H9 (cell line): Measurements from ENCODE around the gene LEFTY2. TPM values are rescaled to one million over a fixed set of nuclear protein-coding genes. Genes with fewer than 3 reads are reported as not detected.

Experiments used
- DNase-seq: peaks from one replicate; pipeline ENCODE4 v3.0.0-alpha.2; 2017
- H2AFZ ChIP-seq: one replicate; pipeline ENCODE4 v1.6.1; 2013; ENCODE audit warnings: mild to moderate bottlenecking, low read length, control low read depth, moderate library complexity
- H2AK5ac ChIP-seq: 2 replicates; pipeline ENCODE4 v1.6.1; 2013; ENCODE audit warnings: low read length, control low read depth, mixed read lengths; ENCODE audit not compliant: insufficient read length
- H2BK120ac ChIP-seq: one replicate; pipeline ENCODE4 v1.6.1; 2013; ENCODE audit warnings: low read depth, mild to moderate bottlenecking, low read length, control low read depth, inconsistent platforms; ENCODE audit not compliant: poor library complexity, severe bottlenecking
- H2BK12ac ChIP-seq: 2 replicates; pipeline ENCODE4 v1.6.1; 2013; ENCODE audit warnings: low read length, control low read depth, mixed read lengths, low read depth; ENCODE audit not compliant: insufficient read length
- H2BK15ac ChIP-seq: 2 replicates; pipeline ENCODE4 v1.6.1; 2013; ENCODE audit warnings: low read depth, low read length, control low read depth
- H2BK20ac ChIP-seq: one replicate; pipeline ENCODE4 v1.6.1; 2013; ENCODE audit warnings: low read depth, mild to moderate bottlenecking, low read length, control low read depth, inconsistent platforms; ENCODE audit not compliant: poor library complexity, severe bottlenecking
- H2BK5ac ChIP-seq: 2 replicates; pipeline ENCODE4 v1.6.1; 2013; ENCODE audit warnings: low read length, control low read depth, mixed read lengths; ENCODE audit not compliant: insufficient read length
- H3K14ac ChIP-seq: 2 replicates; pipeline ENCODE4 v1.6.1; 2013; ENCODE audit warnings: low read length, control low read depth; ENCODE audit not compliant: insufficient read depth
- H3K18ac ChIP-seq: 2 replicates; pipeline ENCODE4 v1.6.1; 2013; ENCODE audit warnings: low read depth, mild to moderate bottlenecking, mixed read lengths, low read length, control low read depth; ENCODE audit not compliant: insufficient read length
- H3K23ac ChIP-seq: 2 replicates; pipeline ENCODE4 v1.6.1; 2013; ENCODE audit warnings: low read length, control low read depth, mixed read lengths, low read depth; ENCODE audit not compliant: insufficient read length
- H3K23me2 ChIP-seq: 2 replicates; pipeline ENCODE4 v1.6.1; 2013; ENCODE audit warnings: low read depth, mild to moderate bottlenecking, mixed read lengths, low read length, control low read depth; ENCODE audit not compliant: insufficient read length, poor library complexity, severe bottlenecking
- H3K27ac ChIP-seq: 2 replicates; pipeline ENCODE4 v1.5.1; 2013; ENCODE audit warnings: low read length, control low read depth, mixed read lengths, low read depth; ENCODE audit not compliant: insufficient read length
- H3K27me3 ChIP-seq: 2 replicates; pipeline ENCODE4 v1.6.1; 2013; ENCODE audit warnings: low read length, control low read depth, inconsistent platforms; ENCODE audit not compliant: insufficient read depth
- H3K4ac ChIP-seq: 2 replicates; pipeline ENCODE4 v1.6.1; 2013; ENCODE audit warnings: low read depth, mild to moderate bottlenecking, control low read depth, inconsistent platforms, low read length, moderate library complexity
- H3K4me1 ChIP-seq: 2 replicates; pipeline ENCODE4 v1.6.1; 2013; ENCODE audit warnings: low read length, control low read depth, inconsistent platforms; ENCODE audit not compliant: insufficient read depth
- H3K4me2 ChIP-seq: 2 replicates; pipeline ENCODE4 v1.6.1; 2013; ENCODE audit warnings: low read length, control low read depth, mixed read lengths; ENCODE audit not compliant: insufficient read length, insufficient read depth
- H3K56ac ChIP-seq: 2 replicates; pipeline ENCODE4 v1.6.1; 2013; ENCODE audit warnings: low read depth, mild to moderate bottlenecking, mixed read lengths, low read length, control low read depth; ENCODE audit not compliant: insufficient read length
- H3K79me1 ChIP-seq: 2 replicates; pipeline ENCODE4 v1.6.1; 2013; ENCODE audit warnings: low read depth, mild to moderate bottlenecking, moderate library complexity, low read length, control low read depth, inconsistent platforms; ENCODE audit not compliant: insufficient read depth, poor library complexity, severe bottlenecking
- H3K79me2 ChIP-seq: 2 replicates; pipeline ENCODE4 v1.6.1; 2013; ENCODE audit warnings: low read length, control low read depth, inconsistent platforms; ENCODE audit not compliant: insufficient read depth
- H3K9ac ChIP-seq: 2 replicates; pipeline ENCODE4 v1.6.1; 2013; ENCODE audit warnings: low read length, control low read depth, mixed read lengths; ENCODE audit not compliant: insufficient read length; ENCODE audit errors: extremely low read depth
- H3K9me3 ChIP-seq: one replicate; pipeline ENCODE4 v1.6.1; 2013; ENCODE audit warnings: low read depth, low read length, inconsistent platforms; ENCODE audit not compliant: control insufficient read depth
- H3T11ph ChIP-seq: one replicate; pipeline ENCODE4 v1.6.1; 2013; ENCODE audit warnings: mild to moderate bottlenecking, low read length, control low read depth, inconsistent platforms
- H4K20me1 ChIP-seq: one replicate; pipeline ENCODE4 v1.6.1; 2013; ENCODE audit not compliant: control insufficient read depth, insufficient read length, insufficient read depth
- H4K5ac ChIP-seq: 2 replicates; pipeline ENCODE4 v1.6.1; 2013; ENCODE audit warnings: low read depth, mild to moderate bottlenecking, mixed read lengths, low read length, control low read depth; ENCODE audit not compliant: insufficient read length
- H4K8ac ChIP-seq: replicated peaks from 2 replicates; pipeline ENCODE4 v1.6.1; 2013; ENCODE audit warnings: low read length, control low read depth, mixed read lengths, low read depth; ENCODE audit not compliant: insufficient read length
- H4K91ac ChIP-seq: 2 replicates; pipeline ENCODE4 v1.6.1; 2013; ENCODE audit warnings: low read depth, mild to moderate bottlenecking, moderate library complexity, mixed read lengths, low read length, control low read depth; ENCODE audit not compliant: insufficient read length
- H3K27ac Mint-ChIP-seq, 3 experiments: 2 replicates in 2 of 3; 3 replicates in 1 of 3; pipeline ENCODE4 v1.8.0; 2020 to 2021; ENCODE audit warnings: mixed read lengths in 3 of 3, mild to moderate bottlenecking in 1 of 3, moderate library complexity in 1 of 3
- H3K27me3 Mint-ChIP-seq: 2 replicates; pipeline ENCODE4 v1.8.0; 2021; ENCODE audit warnings: low read depth, mild to moderate bottlenecking, moderate library complexity, mixed read lengths
- H3K36me3 Mint-ChIP-seq, 3 experiments: 2 replicates in 2 of 3; 3 replicates in 1 of 3; pipeline ENCODE4 v1.8.0; 2020 to 2021; ENCODE audit warnings: low read depth in 3 of 3, mixed read lengths in 3 of 3; ENCODE audit not compliant: insufficient read depth in 1 of 3
- H3K4me1 Mint-ChIP-seq, 2 experiments: 2 replicates each; pipeline ENCODE4 v1.8.0; 2020; ENCODE audit warnings: mixed read lengths in 2 of 2
- H3K4me3 Mint-ChIP-seq, 2 experiments: 2 replicates in 1 of 2; 3 replicates in 1 of 2; pipeline ENCODE4 v1.8.0; 2020 to 2021; ENCODE audit warnings: mild to moderate bottlenecking in 2 of 2, mixed read lengths in 2 of 2, moderate library complexity in 1 of 2
- H3K9me3 Mint-ChIP-seq, 2 experiments: 2 replicates in 1 of 2; 3 replicates in 1 of 2; pipeline ENCODE4 v1.8.0; 2020; ENCODE audit warnings: mild to moderate bottlenecking in 2 of 2, mixed read lengths in 2 of 2, moderate library complexity in 1 of 2
- WGBS: extraction: QIAGEN DNeasy Blood & Tissue Kit; methylation state at CpG from one replicate; pipeline ENCODE4 v1.1.7; 2013; ENCODE audit warnings: missing lambda C conversion rate, low lambda C conversion rate, mixed read lengths; ENCODE audit not compliant: insufficient read length; ENCODE audit errors: extremely low coverage; 5-methylcytosine and 5-hydroxymethylcytosine counted together
- total RNA-seq: library from RNA; stranded (reverse); gene quantifications from 2 replicates; pipeline ENCODE4 v1.2.1, GENCODE V29; 2021
- TF ChIP-seq, protein P1 (sequence below): fragments of 200-600 bp; sonication (generic); conservative IDR thresholded peaks from 3 replicates; pipeline ENCODE4 v1.8.0; 2021; ENCODE audit warnings: antibody characterized with exemption, mild to moderate bottlenecking

The LEFTY2 gene
- total RNA-seq, 1 experiment from 2014 or later = 16.3 TPM

DNA sequence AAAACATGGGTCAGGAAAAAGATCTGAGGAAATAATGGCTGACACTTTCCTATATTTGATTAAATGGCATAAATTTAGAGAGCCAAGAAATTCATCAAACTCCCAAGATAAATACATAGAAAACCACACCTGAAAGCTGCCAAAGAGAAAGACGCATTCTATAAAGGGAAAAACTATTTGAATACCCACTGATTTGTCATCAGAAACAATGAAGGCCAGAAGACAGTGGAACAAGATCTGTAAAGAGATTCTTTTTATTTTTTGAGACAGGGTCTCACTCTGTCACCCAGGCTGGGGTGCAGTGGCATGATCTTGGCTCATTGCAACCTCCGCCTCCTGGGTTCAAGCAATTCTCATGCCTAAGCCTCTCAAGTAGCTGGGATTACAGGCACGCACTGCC, 40.7 kb upstream of the LEFTY2 start:
- H3K4me3 Mint-ChIP-seq = no peak overlapping the region; a peak in 1 of 5 replicates
- no peak overlapping the region for H3K4me2 ChIP-seq
- H3T11ph ChIP-seq = no peak overlapping the region
- H2BK20ac ChIP-seq = no peak overlapping the region
- no peak overlapping the region for H2BK15ac ChIP-seq
- no peak overlapping the region for H2AK5ac ChIP-seq
- H3K4me1 Mint-ChIP-seq = no peaks in the 10 kb centered on the region
- no peak overlapping the region for H3K9ac ChIP-seq
- H4K5ac ChIP-seq = no peak overlapping the region
- no peaks in the 10 kb centered on the region for H3K9me3 ChIP-seq
- DNase-seq = no peak
- no peak overlapping the region for H4K91ac ChIP-seq
- no peaks in the 10 kb centered on the region for H3K4me1 ChIP-seq
- no peak overlapping the region for H2AFZ ChIP-seq
- H3K23ac ChIP-seq = no peak overlapping the region
- H3K27ac ChIP-seq = no peak overlapping the region
- H3K18ac ChIP-seq = no peak overlapping the region
- H2BK12ac ChIP-seq = no peak overlapping the region
- WGBS = no CpG with 5 or more reads among the region's 3 CpGs
- no peak overlapping the region; a peak in 1 of 7 replicates for H3K27ac Mint-ChIP-seq
- H2BK5ac ChIP-seq = no peak overlapping the region
- H3K14ac ChIP-seq = no peak overlapping the region
- no peak overlapping the region for H2BK120ac ChIP-seq
- H3K56ac ChIP-seq = no peak overlapping the region
- no peaks in the 10 kb centered on the region for H3K79me1 ChIP-seq
- peaks cover 49 to 83% (median 74%) of the 10 kb centered on the region in 3 experiments for H3K36me3 Mint-ChIP-seq
- no peaks in the 10 kb centered on the region for H4K20me1 ChIP-seq
- TF ChIP-seq, protein P1, sequence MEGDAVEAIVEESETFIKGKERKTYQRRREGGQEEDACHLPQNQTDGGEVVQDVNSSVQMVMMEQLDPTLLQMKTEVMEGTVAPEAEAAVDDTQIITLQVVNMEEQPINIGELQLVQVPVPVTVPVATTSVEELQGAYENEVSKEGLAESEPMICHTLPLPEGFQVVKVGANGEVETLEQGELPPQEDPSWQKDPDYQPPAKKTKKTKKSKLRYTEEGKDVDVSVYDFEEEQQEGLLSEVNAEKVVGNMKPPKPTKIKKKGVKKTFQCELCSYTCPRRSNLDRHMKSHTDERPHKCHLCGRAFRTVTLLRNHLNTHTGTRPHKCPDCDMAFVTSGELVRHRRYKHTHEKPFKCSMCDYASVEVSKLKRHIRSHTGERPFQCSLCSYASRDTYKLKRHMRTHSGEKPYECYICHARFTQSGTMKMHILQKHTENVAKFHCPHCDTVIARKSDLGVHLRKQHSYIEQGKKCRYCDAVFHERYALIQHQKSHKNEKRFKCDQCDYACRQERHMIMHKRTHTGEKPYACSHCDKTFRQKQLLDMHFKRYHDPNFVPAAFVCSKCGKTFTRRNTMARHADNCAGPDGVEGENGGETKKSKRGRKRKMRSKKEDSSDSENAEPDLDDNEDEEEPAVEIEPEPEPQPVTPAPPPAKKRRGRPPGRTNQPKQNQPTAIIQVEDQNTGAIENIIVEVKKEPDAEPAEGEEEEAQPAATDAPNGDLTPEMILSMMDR = no peak
- no peaks in the 10 kb centered on the region for H3K27me3 ChIP-seq
- no peak overlapping the region for H4K8ac ChIP-seq
- no peak overlapping the region for H3K4ac ChIP-seq
- no peaks in the 10 kb centered on the region for H3K79me2 ChIP-seq
- H3K27me3 Mint-ChIP-seq = no peaks in the 10 kb centered on the region
- peaks cover 9 to 14% of the 10 kb centered on the region in 2 experiments for H3K9me3 Mint-ChIP-seq
- H3K23me2 ChIP-seq = no peaks in the 10 kb centered on the region
